ENCODE measurements around the gene RMI2. TPM values are rescaled to one million over a fixed set of nuclear protein-coding genes. Genes with fewer than 3 reads are reported as not detected.

Gene RMI2
- total RNA-seq, 4 donors from 2014 or later: 0.34 to 1.9 (median 0.66) TPM; not detected in 1

DNA sequence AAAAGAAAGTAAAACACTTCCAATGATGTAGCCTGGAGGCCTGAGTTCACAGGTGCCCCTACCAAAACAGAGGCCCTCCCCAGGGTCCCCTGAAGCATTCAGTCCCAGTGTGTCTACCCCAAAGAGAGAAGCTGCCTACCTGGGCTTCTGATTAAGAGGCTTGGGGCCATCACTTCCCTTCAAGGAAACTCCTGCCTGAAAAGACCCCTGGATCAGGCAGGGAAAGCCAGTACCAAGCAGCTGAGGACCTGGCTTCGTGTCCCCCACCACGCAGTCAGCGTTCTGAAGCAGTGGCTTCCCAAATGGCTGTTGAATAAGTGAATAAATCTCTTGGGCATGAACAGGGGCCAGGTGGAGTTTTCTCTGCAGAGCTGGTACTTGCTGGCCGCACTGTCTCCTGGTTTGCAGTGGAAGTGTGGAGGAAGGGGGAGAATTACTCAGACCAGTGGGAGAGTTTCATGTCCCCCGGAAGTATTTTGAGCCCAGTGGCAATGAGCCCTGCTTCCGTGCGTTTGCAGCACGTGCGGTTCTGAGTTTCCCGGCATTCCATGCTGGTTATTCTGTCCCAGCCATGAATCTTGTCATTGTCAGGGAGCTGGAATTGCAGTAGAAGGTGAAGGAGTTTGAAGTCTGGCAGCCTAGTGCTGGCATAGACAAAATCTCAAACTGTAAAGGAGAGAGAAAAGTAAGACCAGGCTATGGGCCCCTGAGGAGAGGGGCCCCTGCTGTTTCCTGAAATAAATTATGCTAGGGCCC is 27.0 kb downstream of the RMI2 start:
- no peak for TF ChIP-seq CTCF (IDR thresholded peaks at IDR 0.05; ENCODE audit: low read depth)

- no peak for TF ChIP-seq CTCF (IDR thresholded peaks at IDR 0.05; ENCODE audit: low read depth)
Measured at GRCh38 chr16:11372829-11373306, 27.6 kb downstream of the RMI2 start.

DNA sequence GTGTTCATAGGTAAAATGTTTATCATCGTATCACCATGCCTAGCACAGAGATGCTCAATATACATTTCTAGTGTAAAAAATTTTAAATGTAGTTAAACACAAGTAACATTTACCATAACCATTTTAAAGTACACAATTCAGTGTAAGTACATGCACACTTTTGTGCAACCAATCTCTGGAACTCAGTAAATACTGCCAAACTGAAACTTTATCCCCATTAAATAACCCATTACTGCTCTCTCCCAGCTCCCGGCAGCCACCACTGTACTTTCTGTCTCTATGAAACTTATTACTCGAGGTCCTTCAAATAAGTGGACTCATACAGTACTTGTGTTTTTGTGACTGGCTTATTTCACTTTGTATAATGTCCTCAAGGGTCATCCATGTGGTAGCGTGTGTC is 29.0 kb downstream of the RMI2 start:
- TF ChIP-seq CTCF (IDR thresholded peaks at IDR 0.05; ENCODE audit: low read depth): no peak

- no peak for TF ChIP-seq CTCF (IDR thresholded peaks at IDR 0.05; ENCODE audit: low read depth)
Measured at GRCh38 chr16:11377154-11377553, 31.9 kb downstream of the RMI2 start.

DNA sequence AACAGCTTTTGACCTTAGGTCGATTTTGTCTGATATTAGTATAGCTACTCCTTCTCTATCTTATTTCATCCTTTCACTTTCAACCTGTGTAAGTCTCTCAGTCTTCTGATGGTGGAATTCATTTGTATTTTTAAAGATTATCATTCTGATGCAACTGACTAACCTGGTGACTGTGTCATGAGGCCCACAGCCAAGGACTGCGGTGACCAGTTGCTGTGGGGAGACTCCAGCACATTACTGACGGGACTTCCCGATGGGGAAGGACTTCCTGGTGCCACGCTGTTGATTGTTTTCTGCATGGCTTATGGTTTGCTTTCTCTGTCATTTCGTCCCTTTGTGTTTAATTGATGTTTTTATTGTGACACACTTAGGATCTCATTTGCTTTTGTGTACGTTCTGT is 34.2 kb downstream of the RMI2 start:
- no peak for TF ChIP-seq CTCF (IDR thresholded peaks at IDR 0.05; ENCODE audit: low read depth)

- no peak for TF ChIP-seq CTCF (IDR thresholded peaks at IDR 0.05; ENCODE audit: low read depth)
Measured at GRCh38 chr16:11380836-11381235, 35.6 kb downstream of the RMI2 start.

DNA sequence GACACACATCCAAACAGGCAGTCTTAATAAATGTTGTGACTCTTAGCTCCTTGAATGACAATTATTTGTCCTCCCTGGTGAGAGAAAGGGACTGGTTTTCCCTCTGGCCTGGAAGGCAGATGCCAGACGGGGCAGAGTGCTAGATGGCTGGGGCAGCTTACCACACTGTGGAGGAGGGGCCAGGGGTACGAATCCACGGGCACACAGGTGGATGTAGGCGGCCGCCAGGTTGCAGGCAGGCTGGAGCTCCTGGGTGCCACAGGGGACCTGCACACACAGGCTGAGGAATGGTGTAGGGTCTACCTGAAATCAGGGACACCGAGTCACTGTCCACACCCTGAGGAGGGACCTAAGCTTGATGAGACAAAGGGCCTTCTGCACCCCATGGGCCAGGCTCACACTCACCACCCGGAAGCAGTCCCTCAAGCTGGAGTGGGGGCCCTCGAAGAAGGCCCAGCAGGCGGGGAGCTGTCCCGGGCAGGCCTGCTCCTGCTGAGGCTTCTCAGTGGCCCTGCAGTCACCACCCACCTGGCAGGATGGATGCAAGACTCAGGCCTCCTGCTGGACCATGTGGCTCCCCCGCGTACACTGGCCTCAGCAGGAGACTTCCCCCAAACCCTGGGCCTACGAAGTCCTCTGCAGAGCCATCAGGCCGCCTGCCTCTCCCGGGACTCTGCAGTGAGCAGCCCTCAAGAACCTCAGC is 38.4 kb downstream of the RMI2 start:
- TF ChIP-seq CTCF (IDR thresholded peaks at IDR 0.05; ENCODE audit: low read depth): no peak

Data from subcutaneous adipose tissue (tissue), 4 donors.